ENCODE measurements around the gene ABHD6. TPM values are rescaled to one million over a fixed set of nuclear protein-coding genes. Genes with fewer than 3 reads are reported as not detected.
"Not testable (repeated sequence)": the region's sequence is repeated elsewhere in the genome, so short reads cannot be mapped to it uniquely, and the experiment has no call there.

The ABHD6 gene
- 5.0 TPM for polyA plus RNA-seq (2013, experiment 1 of 2; ENCODE audit: insufficient read length)
- polyA plus RNA-seq (2013, experiment 2 of 2; ENCODE audit: insufficient read length) = 5.3 TPM

GRCh38 chr3:58237238-58237940, at the start of gene ABHD6:
Gene ABHD6 (plus strand): TSS chr3:58237792. CDS start chr3:58256587, 18,795 bp downstream.
- DNase-seq = peak; percentile 73

- DNase-seq = no peak
These were observed 49.4 kb upstream of the ABHD6 start for GRCh38 chr3:58188173-58188564.

DNA sequence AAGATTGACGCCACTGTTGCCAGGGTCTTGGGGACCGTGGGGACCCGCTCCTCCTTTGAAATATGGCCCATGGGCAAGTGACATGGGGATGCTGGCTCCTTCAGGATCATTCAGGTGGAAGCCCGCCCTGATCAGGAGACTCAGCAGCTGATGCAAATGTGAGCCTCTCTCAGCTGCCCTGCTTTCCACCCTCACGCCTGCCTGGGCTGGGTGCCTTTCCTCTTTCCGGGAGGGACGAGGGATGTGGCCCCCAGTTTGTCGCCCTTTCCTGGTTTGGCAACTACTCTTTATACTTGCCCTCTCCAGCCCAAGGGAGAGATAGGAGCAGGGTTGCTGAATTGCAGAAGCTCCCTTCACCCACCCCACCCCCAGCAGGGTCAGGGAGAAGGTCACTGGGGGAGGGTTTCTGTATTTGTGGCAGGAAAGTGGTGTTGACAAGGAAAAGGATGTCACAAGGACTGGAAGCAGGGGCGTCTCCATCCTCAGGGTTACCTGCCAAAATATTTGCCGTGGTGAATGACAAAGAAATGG, 48.6 kb upstream of the ABHD6 start:
- no peak for DNase-seq

GRCh38 chr3:58189691-58190090, 47.9 kb upstream of the ABHD6 start:
- DNase-seq = no peak

GRCh38 chr3:58190291-58190690, 47.3 kb upstream of the ABHD6 start:
- no peak for DNase-seq

- DNase-seq = no peak
These were observed 46.7 kb upstream of the ABHD6 start for GRCh38 chr3:58190882-58191281.

- no peak for DNase-seq
These were observed 46.1 kb upstream of the ABHD6 start for GRCh38 chr3:58191361-58191991.

- DNase-seq = no peak
These were observed 45.5 kb upstream of the ABHD6 start for GRCh38 chr3:58192069-58192468.

DNA sequence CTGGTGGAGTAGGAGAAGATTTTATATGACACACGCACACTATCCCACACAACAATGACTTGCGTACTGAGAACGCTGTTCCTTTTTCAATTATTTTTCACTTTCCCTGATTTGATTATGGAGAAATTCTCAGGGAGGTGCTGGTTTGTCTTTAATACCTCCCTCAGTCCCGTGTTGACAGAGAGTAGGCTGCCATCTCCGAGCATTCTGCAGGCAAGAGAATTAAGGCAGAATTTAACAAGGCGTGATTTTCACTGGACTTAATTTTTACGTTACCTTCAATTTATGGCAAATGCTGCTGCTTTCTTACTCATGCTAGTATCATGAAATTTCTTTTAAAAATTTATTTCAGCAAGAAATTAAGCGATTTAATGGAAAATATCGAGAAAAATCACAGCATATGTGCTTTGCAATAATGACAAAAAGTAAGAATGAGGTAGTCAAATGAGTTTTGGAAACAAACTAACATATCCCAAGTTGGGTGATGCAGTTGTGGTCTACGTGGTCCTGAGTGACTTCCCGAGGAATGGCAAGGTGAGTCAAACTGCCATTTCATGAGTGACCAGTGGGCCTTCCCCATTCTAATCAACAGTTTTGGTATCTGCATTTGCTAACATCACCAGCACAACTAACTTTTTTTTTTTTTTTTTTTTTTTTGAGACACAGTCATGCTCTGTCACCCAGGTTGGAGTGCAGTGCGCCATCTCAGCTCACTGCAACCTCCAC, 43.7 kb upstream of the ABHD6 start:
- no peak for DNase-seq

DNA sequence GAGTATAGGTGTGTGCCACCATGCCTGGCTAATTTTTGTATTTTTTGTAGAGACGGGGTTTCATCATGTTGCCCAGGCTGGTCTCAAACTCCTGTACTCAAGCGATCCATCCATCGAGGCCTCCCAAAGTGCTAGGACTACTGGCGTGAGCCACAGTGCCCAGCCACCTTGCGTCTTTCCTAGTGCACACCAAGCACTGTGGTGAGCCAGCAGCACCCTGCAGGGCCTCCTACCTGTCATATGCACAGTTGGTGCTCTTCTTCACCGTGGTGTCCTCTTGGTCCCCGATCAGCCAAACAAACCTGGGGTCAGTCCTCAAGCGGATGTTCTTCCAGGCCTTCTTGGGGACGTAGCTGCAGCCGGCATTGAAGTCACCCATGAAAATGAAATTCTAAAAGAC, 40.0 kb upstream of the ABHD6 start:
- no peak for DNase-seq

- DNase-seq = no peak
These were observed 39.2 kb upstream of the ABHD6 start for GRCh38 chr3:58198362-58198761.

DNA sequence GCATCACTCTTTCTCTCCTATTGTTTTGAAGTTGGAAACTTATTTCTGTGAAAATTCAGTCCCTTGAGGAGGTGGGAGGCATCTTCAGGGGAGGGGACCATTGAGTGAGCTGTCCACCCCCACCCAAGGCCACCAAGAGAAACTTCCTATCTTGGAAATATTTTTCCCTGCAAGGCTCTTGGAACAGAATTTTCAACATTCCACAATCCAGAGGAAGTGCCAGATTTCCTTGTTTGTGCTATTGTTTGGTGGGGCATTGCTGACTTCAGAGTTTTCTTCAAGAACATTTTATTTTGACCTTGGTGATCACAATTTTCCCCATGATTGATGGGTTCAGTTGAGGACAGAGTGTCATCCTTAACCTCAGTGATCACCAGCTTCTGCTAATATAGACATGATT, 38.8 kb upstream of the ABHD6 start:
- no peak for DNase-seq

GRCh38 chr3:58200121-58200709, 37.4 kb upstream of the ABHD6 start:
- DNase-seq = no peak

- no peak for DNase-seq
These were observed 36.7 kb upstream of the ABHD6 start for GRCh38 chr3:58200846-58201355.

DNA sequence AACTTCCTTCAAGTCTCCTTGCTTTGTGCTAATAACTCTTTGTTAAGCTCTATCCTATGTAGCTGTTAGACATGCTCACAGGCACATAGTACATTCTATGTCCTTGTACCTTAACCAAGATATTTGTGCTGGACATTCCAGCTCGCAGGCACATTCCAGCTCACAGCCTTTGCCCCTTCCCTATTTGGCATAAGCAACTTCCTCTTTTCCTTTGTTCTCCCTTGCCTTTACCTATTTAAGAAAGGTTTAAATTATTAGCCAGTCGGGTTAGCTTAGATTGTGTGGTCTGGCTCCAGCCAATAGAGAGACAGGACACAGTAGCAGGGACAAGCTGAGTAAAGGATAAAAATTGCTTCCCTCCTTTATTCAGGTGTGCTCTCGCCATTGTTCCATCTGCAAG, 36.1 kb upstream of the ABHD6 start:
- DNase-seq = not testable (repeated sequence)

GRCh38 chr3:58202917-58203360, 34.7 kb upstream of the ABHD6 start:
- no peak for DNase-seq

DNA sequence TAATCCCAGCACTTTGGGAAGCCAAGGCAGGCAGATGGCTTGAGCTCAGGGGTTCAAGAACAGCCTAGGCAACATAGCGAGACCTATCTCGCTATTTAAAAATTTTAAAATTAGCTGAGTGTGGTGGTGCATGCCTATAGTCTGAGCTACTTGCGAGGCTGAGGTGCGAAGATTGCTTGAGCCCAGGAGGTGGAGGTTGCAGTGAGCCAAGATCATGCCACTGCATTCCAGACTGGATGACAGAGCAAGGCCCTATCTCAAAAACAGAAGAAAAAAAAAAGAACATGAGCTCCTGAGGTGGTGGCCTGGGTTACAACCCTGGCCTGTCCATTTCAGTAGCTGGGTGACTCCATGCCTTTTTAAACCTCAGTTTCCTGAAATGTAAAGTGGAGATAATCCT, 34.1 kb upstream of the ABHD6 start:
- no peak for DNase-seq

DNA sequence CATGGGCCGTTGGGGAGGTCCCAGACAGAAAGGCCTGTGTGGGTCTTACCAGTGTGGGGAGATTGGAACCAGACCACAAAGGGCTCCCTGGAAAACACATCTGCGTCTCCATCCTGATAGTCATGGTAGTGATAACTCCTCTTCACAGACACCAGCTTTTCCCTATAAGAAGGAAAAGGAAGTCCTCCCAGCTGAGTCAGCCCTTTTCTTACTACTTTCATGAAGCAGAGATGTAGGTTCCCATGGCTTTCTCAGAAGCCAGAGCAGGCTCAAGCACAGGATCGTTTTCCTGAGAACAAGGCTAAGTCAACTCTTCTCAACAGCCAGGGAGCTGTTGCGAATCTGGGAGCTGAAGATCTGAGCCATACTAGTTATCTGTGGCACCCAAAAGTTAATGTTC, 32.9 kb upstream of the ABHD6 start:
- no peak for DNase-seq

DNA sequence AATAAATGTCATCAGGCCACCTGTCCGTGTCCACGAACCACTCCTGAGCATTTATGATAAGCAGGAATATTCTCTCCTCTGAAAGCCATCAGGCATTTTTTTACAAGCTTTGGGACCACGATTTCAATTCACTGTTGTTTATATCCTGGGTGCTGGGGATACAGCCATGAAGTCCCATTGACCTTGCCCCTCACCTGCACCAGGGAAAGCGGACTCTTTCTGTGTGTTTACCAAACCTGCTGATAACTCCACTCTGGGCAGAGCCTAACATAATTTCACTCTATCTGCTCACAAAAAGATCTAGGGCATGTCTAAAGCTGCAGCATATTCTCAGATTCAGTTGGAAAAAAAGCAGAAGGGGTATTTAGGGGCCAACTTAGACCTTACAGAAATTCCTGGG, 31.6 kb upstream of the ABHD6 start:
- no peak for DNase-seq

DNA sequence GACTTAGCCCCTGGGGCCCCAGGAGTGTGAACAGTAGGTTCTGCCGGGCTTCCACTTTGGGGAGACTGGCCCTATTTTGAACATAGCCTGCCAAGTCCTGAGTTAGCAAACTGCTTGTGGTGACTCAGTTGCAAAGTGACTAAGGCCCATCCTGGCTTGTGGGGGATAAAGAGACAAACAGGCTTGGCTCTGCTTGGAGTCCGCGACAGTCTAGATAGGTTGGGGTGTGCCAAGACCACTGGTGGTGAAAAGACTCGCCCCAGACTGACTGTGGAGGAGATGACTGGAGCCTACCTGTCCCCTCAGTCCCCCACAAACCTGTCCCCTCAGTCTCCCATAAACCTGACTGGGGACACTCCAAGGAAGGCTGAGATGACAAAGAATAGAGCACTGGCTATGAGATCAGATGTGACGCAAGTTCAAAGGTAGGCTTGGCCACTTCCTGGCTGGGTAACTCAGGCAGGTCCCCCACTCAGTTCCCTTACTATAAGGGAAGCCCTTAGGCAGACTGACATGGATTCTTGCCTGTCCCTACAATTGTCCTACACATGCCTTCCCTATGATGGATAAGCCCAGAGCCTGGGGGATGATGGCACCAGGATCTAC, 31.1 kb upstream of the ABHD6 start:
- peak; percentile 20 for DNase-seq

DNA sequence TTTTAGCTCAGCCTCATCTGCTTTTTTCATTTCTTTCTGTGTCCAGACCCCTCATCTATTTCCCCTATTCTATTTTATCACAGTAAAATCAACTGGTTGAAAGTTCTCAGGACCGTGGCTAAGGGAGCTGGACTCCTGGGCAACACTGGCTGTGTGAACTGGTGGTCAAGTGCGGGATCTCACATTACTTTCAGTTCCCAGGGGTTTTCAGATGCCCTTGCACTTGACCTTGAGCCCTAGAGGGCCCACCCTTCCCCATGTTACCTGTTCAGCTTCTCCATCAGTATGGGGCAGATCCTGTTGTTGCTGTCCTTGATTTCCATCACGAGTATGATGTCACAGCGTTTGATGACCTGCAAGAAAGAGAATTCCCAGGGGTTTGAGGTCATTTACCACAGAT, 29.6 kb upstream of the ABHD6 start:
- DNase-seq = no peak

GRCh38 chr3:58209933-58210332, 27.7 kb upstream of the ABHD6 start:
- DNase-seq = no peak

All from fibroblast of skin of scalp (primary cell).